Measurements from ENCODE around the gene GLIPR1.

- TF ChIP-seq, protein P1, sequence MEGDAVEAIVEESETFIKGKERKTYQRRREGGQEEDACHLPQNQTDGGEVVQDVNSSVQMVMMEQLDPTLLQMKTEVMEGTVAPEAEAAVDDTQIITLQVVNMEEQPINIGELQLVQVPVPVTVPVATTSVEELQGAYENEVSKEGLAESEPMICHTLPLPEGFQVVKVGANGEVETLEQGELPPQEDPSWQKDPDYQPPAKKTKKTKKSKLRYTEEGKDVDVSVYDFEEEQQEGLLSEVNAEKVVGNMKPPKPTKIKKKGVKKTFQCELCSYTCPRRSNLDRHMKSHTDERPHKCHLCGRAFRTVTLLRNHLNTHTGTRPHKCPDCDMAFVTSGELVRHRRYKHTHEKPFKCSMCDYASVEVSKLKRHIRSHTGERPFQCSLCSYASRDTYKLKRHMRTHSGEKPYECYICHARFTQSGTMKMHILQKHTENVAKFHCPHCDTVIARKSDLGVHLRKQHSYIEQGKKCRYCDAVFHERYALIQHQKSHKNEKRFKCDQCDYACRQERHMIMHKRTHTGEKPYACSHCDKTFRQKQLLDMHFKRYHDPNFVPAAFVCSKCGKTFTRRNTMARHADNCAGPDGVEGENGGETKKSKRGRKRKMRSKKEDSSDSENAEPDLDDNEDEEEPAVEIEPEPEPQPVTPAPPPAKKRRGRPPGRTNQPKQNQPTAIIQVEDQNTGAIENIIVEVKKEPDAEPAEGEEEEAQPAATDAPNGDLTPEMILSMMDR (IDR thresholded peaks at IDR 0.05; ENCODE audit: low read length): no peak
- no peak for TF ChIP-seq EZH2 (IDR thresholded peaks at IDR 0.05; ENCODE audit: borderline replicate concordance, low read length)
These were observed 27.6 kb downstream of the GLIPR1 start for GRCh38 chr12:75508159-75508558.
